ENCODE data around the gene PATJ.

PATJ gene

DNA sequence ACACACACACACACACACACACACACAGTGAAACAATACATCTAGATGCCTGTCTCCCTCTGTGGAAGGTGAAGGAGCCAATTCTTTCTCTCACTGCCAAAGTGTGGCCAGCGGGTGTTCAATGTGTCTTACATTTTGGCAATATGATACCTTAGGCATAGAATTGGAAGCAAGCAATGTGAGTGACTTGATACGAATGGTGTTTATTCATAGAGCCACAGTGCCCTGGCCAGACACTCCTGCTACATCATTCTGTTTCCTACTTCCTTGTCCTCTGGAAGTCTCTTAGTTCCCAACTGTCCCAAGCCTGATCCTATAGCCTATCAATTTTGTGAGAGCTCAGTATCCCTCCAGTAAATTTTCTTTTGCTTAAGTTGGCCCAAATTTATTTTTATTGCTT is 282.4 kb downstream of the PATJ start:
- H3K4me3 ChIP-seq (ENCODE audit: low read depth, low read length) = no peak overlapping the region
- TF ChIP-seq CTCF (IDR thresholded peaks at IDR 0.05; ENCODE audit: low read depth, low read length) = no peak

DNA sequence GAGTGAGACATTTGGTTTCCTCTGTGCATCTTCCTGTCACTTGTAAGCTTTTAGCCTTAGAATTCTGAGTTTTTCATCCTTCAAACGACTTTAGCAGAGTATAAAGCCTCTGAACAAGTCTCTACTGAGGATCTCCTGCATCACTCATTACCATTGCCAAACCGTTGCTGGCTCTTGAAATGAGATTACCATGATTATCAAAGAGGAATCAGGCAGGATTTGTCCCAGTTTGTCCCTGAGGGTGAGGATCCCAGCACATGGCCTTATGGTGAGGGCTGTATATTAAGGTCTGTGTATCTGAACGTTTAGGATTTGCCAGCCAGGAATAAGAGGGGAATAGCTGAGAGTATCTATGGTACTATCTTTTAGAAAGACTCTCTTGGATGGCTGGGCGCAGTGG is 282.9 kb downstream of the PATJ start:
- no peak for TF ChIP-seq CTCF (IDR thresholded peaks at IDR 0.05; ENCODE audit: low read depth, low read length)
- no peak overlapping the region for H3K4me3 ChIP-seq (ENCODE audit: low read depth, low read length)

- H3K4me3 ChIP-seq (ENCODE audit: low read depth, low read length) = no peak overlapping the region
- TF ChIP-seq CTCF (IDR thresholded peaks at IDR 0.05; ENCODE audit: low read depth, low read length) = no peak
Observed at GRCh38 chr1:62025892-62026291, 283.6 kb downstream of the PATJ start.

- H3K4me3 ChIP-seq (ENCODE audit: low read depth, low read length) = no peak overlapping the region
Observed at GRCh38 chr1:62029704-62030103, 287.4 kb downstream of the PATJ start.

GRCh38 chr1:62034790-62035189 is 292.5 kb downstream of the PATJ start:
- no peak for TF ChIP-seq CTCF (IDR thresholded peaks at IDR 0.05; ENCODE audit: low read depth, low read length)
- no peak overlapping the region for H3K4me3 ChIP-seq (ENCODE audit: low read depth, low read length)

More at GRCh38 chr1:62029704-62030103, 287.4 kb downstream of the PATJ start:
- no peak for TF ChIP-seq CTCF (IDR thresholded peaks at IDR 0.05; ENCODE audit: low read depth, low read length)

- TF ChIP-seq CTCF (IDR thresholded peaks at IDR 0.05; ENCODE audit: low read depth, low read length) = no peak
- no peak overlapping the region for H3K4me3 ChIP-seq (ENCODE audit: low read depth, low read length)
Observed at GRCh38 chr1:62037274-62037673, 295.0 kb downstream of the PATJ start.

GRCh38 chr1:62038594-62039284 is 296.5 kb downstream of the PATJ start:
- H3K4me3 ChIP-seq (ENCODE audit: low read depth, low read length) = no peak overlapping the region
- no peak for TF ChIP-seq CTCF (IDR thresholded peaks at IDR 0.05; ENCODE audit: low read depth, low read length)
